KOPT-K1 (cell line): ENCODE measurements around the gene LYRM1.

Experiments
- H3K27ac ChIP-seq: fragments of 200-600 bp; sonication (generic); 2 replicates; pipeline ENCODE4 v1.5.1; 2016; ENCODE audit warnings: antibody characterized with exemption, mild to moderate bottlenecking, low read depth, low read length; ENCODE audit not compliant: poor library complexity, severe bottlenecking
- H3K36me3 ChIP-seq: fragments of 200-600 bp; sonication (generic); 2 replicates; pipeline ENCODE4 v1.5.1; 2017; ENCODE audit warnings: antibody characterized with exemption, mild to moderate bottlenecking, low read length, moderate library complexity; ENCODE audit not compliant: insufficient read depth
- H3K9me3 ChIP-seq: fragments of 200-600 bp; sonication (generic); 2 replicates; pipeline ENCODE4 v1.5.1; 2017; ENCODE audit warnings: antibody characterized with exemption, low read length, mild to moderate bottlenecking; ENCODE audit not compliant: insufficient read depth, poor library complexity, severe bottlenecking

Gene LYRM1

DNA sequence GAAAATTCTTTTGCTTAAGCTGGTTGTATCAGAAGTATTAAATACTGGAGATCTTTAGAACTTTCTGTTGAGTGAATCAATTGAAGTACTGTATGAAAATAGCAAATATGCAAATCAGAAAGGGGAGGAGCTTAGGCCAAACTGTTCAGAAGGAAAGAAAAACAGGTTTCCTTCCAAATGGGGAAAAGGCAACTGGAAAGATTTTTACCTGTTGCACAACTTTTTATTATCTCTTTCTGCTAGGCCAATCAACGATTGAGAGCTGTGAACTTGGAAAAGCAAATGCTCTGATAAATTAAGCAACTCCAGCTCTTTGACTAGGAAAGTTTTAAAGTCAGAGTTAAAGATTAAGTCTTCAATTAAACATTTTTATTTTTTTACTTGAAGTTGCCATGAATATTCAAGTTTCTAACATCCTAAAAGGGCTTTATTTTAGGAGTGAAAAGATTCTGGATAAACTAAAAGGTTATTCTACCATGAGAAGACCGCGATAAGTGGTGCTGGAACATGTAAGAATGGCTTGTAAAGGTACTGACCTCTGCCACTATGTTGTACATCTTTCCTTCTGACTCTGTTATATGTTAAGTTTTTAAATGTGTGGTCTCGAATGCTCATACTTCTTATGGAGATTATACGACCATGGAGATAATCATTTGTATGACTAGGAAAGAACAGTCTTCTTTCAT is 16.9 kb upstream of the LYRM1 start:
- Histone ChIP-seq H3K36me3 (no peaks in the 10 kb centered on the region), H3K27ac (no peak overlapping the region), H3K9me3 (no peaks in the 10 kb centered on the region)

DNA sequence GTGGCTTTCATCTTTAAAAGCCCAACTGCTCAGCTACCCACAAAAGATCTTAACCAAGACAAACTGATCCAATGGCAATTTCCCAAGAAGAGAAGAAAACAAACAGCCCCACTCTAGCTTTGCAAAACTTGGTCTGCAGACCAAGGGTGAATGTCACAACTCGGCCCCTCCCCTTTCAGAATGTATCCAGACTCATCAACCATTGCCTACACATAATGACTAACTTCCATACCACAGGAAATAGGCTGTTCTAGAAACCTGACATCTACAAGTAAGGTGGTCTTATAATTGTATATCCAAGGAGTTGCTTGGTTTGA is 16.4 kb upstream of the LYRM1 start:
- H3K9me3 ChIP-seq = no peaks in the 10 kb centered on the region
- H3K36me3 ChIP-seq = no peaks in the 10 kb centered on the region
- H3K27ac ChIP-seq = peak overlapping the region; percentile 1

- Histone ChIP-seq H3K36me3 (no peaks in the 10 kb centered on the region), H3K27ac (no peak overlapping the region)
Measured at GRCh38 chr16:20886320-20886719, 14.3 kb upstream of the LYRM1 start.

GRCh38 chr16:20887207-20887606 is 13.4 kb upstream of the LYRM1 start:
- Histone ChIP-seq H3K9me3 (no peaks in the 10 kb centered on the region), H3K36me3 (no peaks in the 10 kb centered on the region), H3K27ac (no peak overlapping the region)

More at GRCh38 chr16:20886320-20886719, 14.3 kb upstream of the LYRM1 start:
- H3K9me3 ChIP-seq = no peaks in the 10 kb centered on the region

DNA sequence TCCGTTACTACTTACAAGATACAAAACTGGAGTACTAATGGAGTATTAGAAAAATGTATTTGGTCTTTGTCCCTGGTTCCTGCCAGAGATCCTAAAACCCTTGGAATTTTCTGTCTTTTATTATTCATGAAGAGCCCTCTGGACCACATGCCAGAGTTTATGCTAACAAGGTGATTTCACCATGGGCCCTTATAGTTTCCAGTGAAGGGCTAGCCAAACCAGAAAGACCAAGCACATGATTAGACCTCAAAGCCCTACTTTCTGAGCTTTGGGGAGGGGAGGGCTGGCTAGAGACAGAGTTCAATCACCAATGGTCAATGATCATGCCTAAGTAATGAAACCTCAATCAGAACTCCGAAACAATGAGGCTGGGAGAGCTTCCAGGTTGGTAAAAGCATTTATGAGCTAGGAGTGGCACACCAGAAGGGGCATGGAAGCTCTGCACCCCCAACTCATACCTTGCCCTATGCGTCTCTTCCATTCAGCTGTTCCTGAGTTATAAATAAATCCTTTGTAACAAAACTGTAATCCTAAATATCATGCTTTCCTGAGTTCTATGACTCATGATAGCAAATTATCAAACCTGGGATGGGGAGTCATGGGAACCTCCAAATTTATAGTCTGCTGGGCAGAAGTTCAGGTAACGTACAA is 10.8 kb upstream of the LYRM1 start:
- Histone ChIP-seq H3K36me3 (no peaks in the 10 kb centered on the region), H3K9me3 (no peaks in the 10 kb centered on the region), H3K27ac (no peak overlapping the region)

DNA sequence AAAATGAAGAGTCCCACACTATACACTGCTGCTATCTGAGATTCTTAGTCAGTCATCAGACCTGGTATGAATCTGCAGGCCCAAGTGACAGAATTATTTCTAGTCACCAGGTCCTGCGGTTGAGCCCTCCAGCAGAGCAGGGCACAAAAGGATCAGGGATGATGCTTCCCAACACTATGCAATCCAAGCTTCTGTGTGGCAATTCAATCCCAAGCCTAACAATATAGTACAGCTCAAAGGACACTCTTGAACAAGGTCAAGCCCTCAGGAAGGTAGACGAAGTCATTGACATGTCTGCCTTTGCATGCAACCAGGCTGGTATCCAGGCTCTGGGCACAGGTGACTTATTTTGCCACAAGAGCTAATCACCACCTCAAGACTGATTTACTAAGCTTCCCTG is 6.2 kb upstream of the LYRM1 start:
- H3K9me3 ChIP-seq = no peaks in the 10 kb centered on the region
- no peak overlapping the region for H3K27ac ChIP-seq
- H3K36me3 ChIP-seq = peaks cover 5% of the 10 kb centered on the region; the same call in 1 of the 2 replicates

DNA sequence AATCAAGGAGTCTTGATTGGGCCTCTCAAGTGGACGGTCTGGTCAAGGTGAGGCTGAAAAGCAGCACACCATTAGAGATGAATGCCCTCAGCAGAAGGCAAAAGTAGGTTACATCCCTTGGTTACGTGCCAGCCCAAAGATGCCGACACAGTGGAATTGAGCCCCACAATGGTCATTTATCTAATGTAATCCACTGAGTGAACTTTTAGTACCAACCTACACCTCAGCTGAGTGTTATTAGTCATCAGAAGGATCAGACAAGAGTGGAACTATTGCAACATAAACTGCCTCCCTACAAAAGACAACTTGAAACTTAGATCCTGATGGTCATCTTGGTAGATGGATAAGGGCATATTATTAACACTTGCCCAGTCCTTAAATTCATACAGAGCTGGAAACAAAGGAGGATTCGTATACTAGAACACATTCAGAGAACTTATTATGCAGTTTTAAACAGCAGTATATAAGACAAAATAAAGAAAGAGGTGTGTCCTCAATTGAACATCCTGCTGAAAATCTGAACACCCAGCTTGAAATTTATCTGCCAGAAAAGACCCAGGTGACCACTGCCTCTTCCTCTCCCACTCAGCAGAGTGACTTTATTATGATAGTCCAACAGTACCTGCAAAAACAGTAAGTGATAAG is 3.2 kb upstream of the LYRM1 start:
- Histone ChIP-seq H3K36me3 (peaks cover 5% of the 10 kb centered on the region; the same call in 1 of the 2 replicates), H3K9me3 (no peaks in the 10 kb centered on the region), H3K27ac (no peak overlapping the region)

GRCh38 chr16:20897922-20898321 is 2.6 kb upstream of the LYRM1 start:
- Histone ChIP-seq H3K36me3 (peaks cover 5% of the 10 kb centered on the region; the same call in 1 of the 2 replicates), H3K9me3 (no peaks in the 10 kb centered on the region), H3K27ac (no peak overlapping the region)

DNA sequence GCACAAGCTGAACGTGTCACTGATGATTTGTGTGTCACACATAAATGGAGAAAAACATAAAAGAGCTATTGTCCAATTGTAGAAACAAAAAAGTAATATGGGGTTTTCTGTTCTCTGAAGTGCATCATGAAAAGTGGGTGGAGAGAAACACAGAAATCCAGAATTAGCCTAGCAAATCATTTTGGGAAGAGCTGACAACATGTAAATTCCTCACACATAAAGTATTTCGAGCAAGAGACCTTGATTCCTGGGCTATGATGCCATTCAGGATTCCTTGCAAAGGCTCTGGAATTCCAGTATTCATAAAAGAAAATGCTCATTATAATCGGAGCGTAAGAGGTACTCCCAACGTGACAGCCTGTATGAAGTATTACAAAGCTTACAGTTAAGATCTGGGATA is 1.5 kb upstream of the LYRM1 start:
- H3K27ac ChIP-seq = peak overlapping the region; percentile 82
- peaks cover 5% of the 10 kb centered on the region; the same call in 1 of the 2 replicates for H3K36me3 ChIP-seq
- H3K9me3 ChIP-seq = no peaks in the 10 kb centered on the region

DNA sequence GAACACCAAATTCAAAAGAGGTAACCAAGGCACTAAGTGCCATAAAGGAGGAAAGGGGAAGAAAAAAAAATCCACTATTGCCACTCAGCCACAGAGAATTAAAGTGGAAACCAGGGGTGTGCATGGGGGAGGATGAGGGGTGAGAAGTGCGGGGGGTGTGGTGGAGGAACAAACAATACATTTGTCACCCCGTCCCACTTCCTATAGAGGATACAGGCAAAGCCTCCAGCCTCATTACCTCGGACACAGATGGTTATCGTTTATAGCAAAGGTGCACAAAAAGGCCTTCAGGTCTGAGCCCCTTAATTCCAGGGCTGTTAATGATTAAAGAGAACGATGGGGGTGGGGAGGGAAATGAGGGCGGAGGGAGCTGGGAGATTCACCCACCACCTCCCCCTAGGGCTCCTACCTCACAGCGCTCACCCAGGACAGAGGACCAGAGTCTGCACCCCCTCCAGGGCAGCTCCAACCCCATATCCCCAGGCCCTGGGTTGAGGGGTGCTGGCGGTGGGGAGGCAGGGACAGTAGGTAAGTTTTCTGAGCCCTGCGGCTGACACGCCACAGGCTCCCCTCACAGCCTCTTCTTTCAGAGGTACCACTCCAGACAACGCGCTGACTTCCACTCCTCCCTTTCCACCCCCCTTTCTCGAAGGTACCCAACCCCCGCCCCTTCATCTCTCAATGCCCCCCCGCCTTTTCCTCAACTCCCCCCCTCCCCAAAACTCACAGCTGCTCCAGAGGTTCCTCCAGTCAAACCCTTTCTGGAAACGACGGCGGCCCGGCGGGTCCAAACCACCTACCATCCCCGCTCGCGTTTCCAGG is 883 bp upstream of the LYRM1 start:
- peaks cover 5% of the 10 kb centered on the region; the same call in 1 of the 2 replicates for H3K36me3 ChIP-seq
- H3K27ac ChIP-seq = peak overlapping the region; percentile 82
- no peaks in the 10 kb centered on the region for H3K9me3 ChIP-seq

DNA sequence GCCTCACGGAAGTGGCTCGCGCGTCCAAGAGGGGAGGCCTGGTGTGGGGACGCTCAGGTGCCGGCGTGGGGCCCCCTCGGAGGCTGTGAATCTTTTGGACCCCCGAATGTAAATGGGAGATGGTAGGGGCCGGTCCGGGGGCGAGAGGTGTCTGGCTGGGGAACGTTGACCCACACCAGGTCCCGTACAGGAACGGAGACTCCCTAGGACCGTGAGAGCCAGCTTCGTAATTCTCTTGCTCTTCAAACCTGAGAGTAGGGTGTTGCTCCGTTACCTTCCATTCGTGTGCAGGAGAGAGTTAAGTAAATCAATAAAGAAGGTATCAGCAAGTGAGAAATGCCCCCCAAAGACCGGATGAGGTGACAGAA is 481 bp downstream of the LYRM1 start:
- Histone ChIP-seq H3K9me3 (no peaks in the 10 kb centered on the region), H3K36me3 (no peaks in the 10 kb centered on the region), H3K27ac (peak overlapping the region; percentile 82)

- no peaks in the 10 kb centered on the region for H3K36me3 ChIP-seq
- no peaks in the 10 kb centered on the region for H3K9me3 ChIP-seq
- peak overlapping the region; percentile 82 for H3K27ac ChIP-seq
Measured at GRCh38 chr16:20901436-20902112, 1.0 kb downstream of the LYRM1 start.

DNA sequence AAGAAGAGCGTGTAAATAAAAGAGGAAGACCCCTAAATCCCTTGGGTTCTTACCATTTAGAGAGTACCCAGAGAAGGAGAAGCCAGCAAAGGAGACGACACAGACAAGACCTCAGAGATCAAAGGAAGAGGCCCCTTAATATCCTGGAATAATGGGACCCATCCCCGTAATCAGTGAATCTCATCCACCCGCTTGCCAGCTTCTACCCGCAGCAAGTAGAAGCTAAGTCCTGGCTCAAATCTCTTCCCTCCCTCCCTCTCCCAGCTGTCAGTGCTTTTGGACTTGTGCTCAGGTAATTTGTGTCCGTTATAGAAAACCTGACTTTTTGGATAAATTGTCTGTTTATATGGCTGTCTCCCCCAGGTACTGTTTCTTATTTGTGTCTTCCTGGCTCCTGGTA is 1.9 kb downstream of the LYRM1 start:
- no peaks in the 10 kb centered on the region for H3K9me3 ChIP-seq
- H3K27ac ChIP-seq = no peak overlapping the region
- no peaks in the 10 kb centered on the region for H3K36me3 ChIP-seq

- H3K27ac ChIP-seq = no peak overlapping the region
- H3K9me3 ChIP-seq = no peaks in the 10 kb centered on the region
- no peaks in the 10 kb centered on the region for H3K36me3 ChIP-seq
Measured at GRCh38 chr16:20903116-20903898, 2.7 kb downstream of the LYRM1 start.
